ENCODE results near the gene DNAJB12. TPM values are rescaled to one million over a fixed set of nuclear protein-coding genes. Genes with fewer than 3 reads are reported as not detected.

The DNAJB12 gene
- total and polyA plus RNA-seq, 10 of the 15 experiments (the other 5 are each of a cell fraction or from before 2014, with no cell fraction given), result 4.6 to 31.6 (median 18.8) TPM

DNA sequence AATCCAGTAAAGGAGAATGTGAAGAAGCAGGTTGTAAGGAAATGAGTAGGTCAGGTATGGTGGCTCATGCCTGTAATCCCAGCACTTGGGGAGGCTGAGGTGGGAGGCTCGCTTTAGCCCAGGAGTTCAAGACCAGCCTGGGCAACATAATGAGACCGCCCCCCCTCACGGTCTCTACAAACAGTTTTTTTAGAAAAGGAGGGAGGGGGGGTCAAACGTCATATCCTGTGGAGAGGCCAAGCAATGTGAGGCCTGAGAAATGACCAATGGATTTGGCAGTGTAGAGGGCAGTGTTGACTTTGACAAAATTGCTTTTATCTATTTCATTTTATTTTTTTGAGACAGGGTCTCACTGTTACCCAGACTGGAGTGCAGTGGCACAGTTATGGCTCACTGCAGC lies 2.3 kb upstream of the DNAJB12 start:
- RAD21 ChIA-PET (ENCODE audit: unreplicated experiment), result no interaction called here
- POLR2A ChIA-PET, result interaction anchor here (1.1 kb wide), 1 partner anchor 336 kb away, joined by 3 read pairs; no protein-coding TSS in a partner anchor
- H3K36me3 ChIP-seq (ENCODE audit: control insufficient read depth in 2 of 2, insufficient read depth in 2 of 2, low read length in 1 of 2), result no peaks in the 10 kb centered on the region
- BruUV-seq (replicated peaks), result no TSS peak
- H4K20me1 ChIP-seq (ENCODE audit: control insufficient read depth, insufficient read depth), result no peaks in the 10 kb centered on the region
- TF ChIP-seq, protein P1, sequence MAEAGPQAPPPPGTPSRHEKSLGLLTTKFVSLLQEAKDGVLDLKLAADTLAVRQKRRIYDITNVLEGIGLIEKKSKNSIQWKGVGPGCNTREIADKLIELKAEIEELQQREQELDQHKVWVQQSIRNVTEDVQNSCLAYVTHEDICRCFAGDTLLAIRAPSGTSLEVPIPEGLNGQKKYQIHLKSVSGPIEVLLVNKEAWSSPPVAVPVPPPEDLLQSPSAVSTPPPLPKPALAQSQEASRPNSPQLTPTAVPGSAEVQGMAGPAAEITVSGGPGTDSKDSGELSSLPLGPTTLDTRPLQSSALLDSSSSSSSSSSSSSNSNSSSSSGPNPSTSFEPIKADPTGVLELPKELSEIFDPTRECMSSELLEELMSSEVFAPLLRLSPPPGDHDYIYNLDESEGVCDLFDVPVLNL (IDR thresholded peaks at IDR 0.05; ENCODE audit: low read depth, low read length), result no peak
- no peak for TF ChIP-seq NFYA (IDR thresholded peaks at IDR 0.05; ENCODE audit: borderline replicate concordance, low read depth, low read length)
- no peak for TF ChIP-seq RFX5 (IDR thresholded peaks at IDR 0.05; ENCODE audit: low read depth, low read length)
- no peak for TF ChIP-seq GATAD2B (conservative IDR thresholded peaks at IDR 0.05; ENCODE audit: low read depth)
- TF ChIP-seq NBN (IDR thresholded peaks at IDR 0.05), result no peak
- no peak for TF ChIP-seq NR2C1 (IDR thresholded peaks at IDR 0.05)
- no peak for TF ChIP-seq MYB (IDR thresholded peaks at IDR 0.05; ENCODE audit: borderline replicate concordance, low read depth, low read length)
- TF ChIP-seq, protein P2, sequence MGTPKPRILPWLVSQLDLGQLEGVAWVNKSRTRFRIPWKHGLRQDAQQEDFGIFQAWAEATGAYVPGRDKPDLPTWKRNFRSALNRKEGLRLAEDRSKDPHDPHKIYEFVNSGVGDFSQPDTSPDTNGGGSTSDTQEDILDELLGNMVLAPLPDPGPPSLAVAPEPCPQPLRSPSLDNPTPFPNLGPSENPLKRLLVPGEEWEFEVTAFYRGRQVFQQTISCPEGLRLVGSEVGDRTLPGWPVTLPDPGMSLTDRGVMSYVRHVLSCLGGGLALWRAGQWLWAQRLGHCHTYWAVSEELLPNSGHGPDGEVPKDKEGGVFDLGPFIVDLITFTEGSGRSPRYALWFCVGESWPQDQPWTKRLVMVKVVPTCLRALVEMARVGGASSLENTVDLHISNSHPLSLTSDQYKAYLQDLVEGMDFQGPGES (IDR thresholded peaks at IDR 0.05), result no peak
- no peak for ATAC-seq
- peaks cover 7% of the 10 kb centered on the region for H3K4me1 ChIP-seq (ENCODE audit: control insufficient read depth, insufficient read depth, low read length)
- H3K27ac ChIP-seq (ENCODE audit: control insufficient read depth, insufficient read depth), result no peak overlapping the region
- 97% methylated on average over 4 of the region's 4 CpGs for WGBS (ENCODE audit: insufficient coverage, insufficient replicate concordance, low lambda C conversion rate, missing lambda C conversion rate)
- in situ Hi-C loops (cut with MboI), result loop anchor here (5.0 kb wide), 1 partner anchor 705 kb away; no protein-coding TSS in a partner anchor
- no peak for DNase-seq (ENCODE audit: low read depth, low spot score)
- no peaks in the 10 kb centered on the region for H3K27me3 ChIP-seq (replicated peaks in 1 of 2; ENCODE audit: control insufficient read depth in 2 of 2, insufficient read depth in 2 of 2, low read length in 1 of 2)
- H2AFZ ChIP-seq (ENCODE audit: control insufficient read depth, low read depth, low read length), result no peak overlapping the region
- H3K4me2 ChIP-seq (ENCODE audit: control insufficient read depth, insufficient read depth), result no peak overlapping the region
- intact Hi-C loops (cut with micrococcal nuclease; ENCODE audit: unreplicated experiment), result no loop called here
- H3K9me3 ChIP-seq (replicated peaks; ENCODE audit: control insufficient read depth, insufficient read depth, low read length), result no peaks in the 10 kb centered on the region
- no peak for FAIRE-seq
- no peak overlapping the region for H3K9ac ChIP-seq (ENCODE audit: control insufficient read depth, insufficient read depth, low read length)
- H3K79me2 ChIP-seq (ENCODE audit: control insufficient read depth, insufficient read depth, low read length), result peaks cover 21% of the 10 kb centered on the region
- H3K4me3 ChIP-seq, result no peak overlapping the region
- SMC1A ChIA-PET (ENCODE audit: uncharacterized antibody, unreplicated experiment), result no interaction called here
- CTCF ChIA-PET, result interaction anchor here (0.6 kb wide), 1 partner anchor 15 kb away, joined by 3 read pairs; no protein-coding TSS in a partner anchor

Measured in GM12878 (cell line).